Right cardiac atrium (tissue), 5 donors: ENCODE measurements around the gene ATP2B3. TPM values are rescaled to one million over a fixed set of nuclear protein-coding genes. Genes with fewer than 3 reads are reported as not detected.
A peak's percentile ranks its signal among the peaks of the same experiment; 100 is the strongest.

Experiments
- ATAC-seq, 2 donors: fragments of 200-7000 bp; cut with Tn5 transposase; one replicate each; pipeline versions ENCODE4 v1.8.0 to v1.9.1; 2020; ENCODE audit warnings: moderate library complexity in 2 of 2, mild to moderate bottlenecking in 1 of 2
- DNase-seq, 3 donors: peaks; one replicate each; pipeline ENCODE4 v3.0.0-alpha.2; 2020
- H3K27ac ChIP-seq: one replicate; pipeline ENCODE4 v1.5.1; 2013; ENCODE audit warnings: mild to moderate bottlenecking, low read length, control low read depth, moderate library complexity
- H3K27me3 ChIP-seq: one replicate; pipeline ENCODE4 v1.6.1; 2013; ENCODE audit not compliant: control insufficient read depth, insufficient read depth
- H3K4me1 ChIP-seq: one replicate; pipeline ENCODE4 v1.6.1; 2013; ENCODE audit warnings: low read length; ENCODE audit not compliant: control insufficient read depth, insufficient read depth
- H3K4me3 ChIP-seq: one replicate; pipeline ENCODE4 v1.5.1; 2013; ENCODE audit warnings: low read length, control low read depth
- H3K9me3 ChIP-seq: one replicate; pipeline ENCODE4 v1.6.1; 2013; ENCODE audit warnings: low read length; ENCODE audit not compliant: control insufficient read depth
- WGBS: extraction: QIAGEN DNeasy Blood & Tissue Kit; methylation state at CpG from one replicate; pipeline ENCODE4 v1.1.7; 2013; 5-methylcytosine and 5-hydroxymethylcytosine counted together
- intact Hi-C, 4 donors: fragments of 100-400 bp; cut with DNase I; formaldehyde crosslinking; loops; one replicate each; pipeline versions ENCODE4 v1.11.0 to v1.14.0; 2022 to 2023
- polyA plus RNA-seq: library from polyadenylated mRNA; stranded (reverse); fragments of 200-250 nt; gene quantifications from one replicate; pipeline ENCODE4 v1.2.3, GENCODE V29; 2013
- total RNA-seq, 4 donors: library from RNA; stranded (reverse); fragmentation: NEBNext Ultra II Directional; extraction: Animal tissue kit (Norgen Biotek cat#: 25700); gene quantifications; one replicate each; pipeline ENCODE4 v1.2.1, GENCODE V29; 2021
- donor health status: healthy with polysubstance abuse.
- donor health status: DM: no; HTN: yes; CAD: no.
- donor health status: DM: no; HTN: no; CAD: no.
- donor health status: DM: no; HTN: yes; CAD: no; lungs with severe emphysema.
- donor health status: DM: yes; HTN: yes; CAD: no.

ATP2B3 gene
- total and polyA plus RNA-seq, 5 donors = under 0.01 TPM; not detected in 4

- no peak for ATAC-seq
- no peak overlapping the region for H3K27ac ChIP-seq
- intact Hi-C loops = no loop called here
- no peak overlapping the region for H3K4me3 ChIP-seq
- WGBS = 95% methylated on average over 29 of the region's 29 CpGs
- no peak for DNase-seq
- H3K9me3 ChIP-seq = no peaks in the 10 kb centered on the region
- no peaks in the 10 kb centered on the region for H3K4me1 ChIP-seq
- H3K27me3 ChIP-seq = no peaks in the 10 kb centered on the region
These were observed 71.5 kb downstream of the ATP2B3 start for GRCh38 chrX:153588782-153589446.

GRCh38 chrX:153590961-153591956 is 73.8 kb downstream of the ATP2B3 start:
- no peak for DNase-seq
- intact Hi-C loops = loop anchor here in 1 of 4 donors (10.0 kb wide), 1 partner anchor 494 kb away; no protein-coding TSS in a partner anchor
- Histone ChIP-seq H3K4me3 (no peak overlapping the region), H3K9me3 (no peaks in the 10 kb centered on the region), H3K27me3 (no peaks in the 10 kb centered on the region), H3K27ac (peak overlapping the region; percentile 56), H3K4me1 (no peaks in the 10 kb centered on the region)
- WGBS = 88% methylated on average over 26 of the region's 26 CpGs
- no peak for ATAC-seq

- H3K9me3 ChIP-seq = no peaks in the 10 kb centered on the region
- DNase-seq (no peak), ATAC-seq (no peak)
- H3K4me3 ChIP-seq = no peak overlapping the region
- intact Hi-C loops = loop anchor here in 1 of 4 donors (10.0 kb wide), 1 partner anchor 493 kb away; no protein-coding TSS in a partner anchor
- WGBS = 96% methylated on average over 30 of the region's 30 CpGs
- peak overlapping the region; percentile 75 for H3K27ac ChIP-seq
- no peaks in the 10 kb centered on the region for H3K27me3 ChIP-seq
- no peaks in the 10 kb centered on the region for H3K4me1 ChIP-seq
These were observed 74.8 kb downstream of the ATP2B3 start for GRCh38 chrX:153592091-153592833.

- no peaks in the 10 kb centered on the region for H3K9me3 ChIP-seq
- WGBS = 73% methylated on average over 12 of the region's 12 CpGs
- peak overlapping the region; percentile 75 for H3K27ac ChIP-seq
- DNase-seq (peak; percentile 46 to 86 (median 80)), ATAC-seq (peak; percentile 65 to 81)
- intact Hi-C loops = loop anchor here in 1 of 4 donors (10.0 kb wide), 1 partner anchor 492 kb away; no protein-coding TSS in a partner anchor
- H3K4me3 ChIP-seq = no peak overlapping the region
- no peaks in the 10 kb centered on the region for H3K4me1 ChIP-seq
- no peaks in the 10 kb centered on the region for H3K27me3 ChIP-seq
These were observed 75.7 kb downstream of the ATP2B3 start for GRCh38 chrX:153592966-153593688.

GRCh38 chrX:153593811-153594500 is 76.5 kb downstream of the ATP2B3 start:
- 89% methylated on average over 22 of the region's 22 CpGs for WGBS
- peak overlapping the region; percentile 34 for H3K27ac ChIP-seq
- no peaks in the 10 kb centered on the region for H3K27me3 ChIP-seq
- ATAC-seq (no peak), DNase-seq (no peak)
- intact Hi-C loops = loop anchor here in 1 of 4 donors (10.0 kb wide), 1 partner anchor 491 kb away; no protein-coding TSS in a partner anchor
- H3K4me3 ChIP-seq = no peak overlapping the region
- no peaks in the 10 kb centered on the region for H3K9me3 ChIP-seq
- no peaks in the 10 kb centered on the region for H3K4me1 ChIP-seq

GRCh38 chrX:153595387-153595786 is 77.9 kb downstream of the ATP2B3 start:
- WGBS = 97% methylated on average over 11 of the region's 11 CpGs
- Histone ChIP-seq H3K9me3 (no peaks in the 10 kb centered on the region), H3K27me3 (no peaks in the 10 kb centered on the region), H3K4me3 (no peak overlapping the region), H3K4me1 (no peaks in the 10 kb centered on the region), H3K27ac (no peak overlapping the region)
- no peak for ATAC-seq
- intact Hi-C loops = loop anchor here in 1 of 4 donors (10.0 kb wide), 1 partner anchor 489 kb away; no protein-coding TSS in a partner anchor
- no peak for DNase-seq

GRCh38 chrX:153595859-153596857 is 78.7 kb downstream of the ATP2B3 start:
- WGBS = 96% methylated on average over 21 of the region's 21 CpGs
- no peak for ATAC-seq
- intact Hi-C loops = loop anchor here in 1 of 4 donors (10.0 kb wide), 1 partner anchor 489 kb away; no protein-coding TSS in a partner anchor
- H3K4me1 ChIP-seq = no peaks in the 10 kb centered on the region
- no peaks in the 10 kb centered on the region for H3K27me3 ChIP-seq
- no peak for DNase-seq
- H3K4me3 ChIP-seq = no peak overlapping the region
- no peak overlapping the region for H3K27ac ChIP-seq
- no peaks in the 10 kb centered on the region for H3K9me3 ChIP-seq

- ATAC-seq = no peak
These were observed 79.7 kb downstream of the ATP2B3 start for GRCh38 chrX:153596981-153597750.

More at GRCh38 chrX:153596981-153597750, 79.7 kb downstream of the ATP2B3 start:
- Histone ChIP-seq H3K9me3 (no peaks in the 10 kb centered on the region), H3K27me3 (no peaks in the 10 kb centered on the region), H3K4me1 (no peaks in the 10 kb centered on the region), H3K27ac (no peak overlapping the region), H3K4me3 (no peak overlapping the region)
- intact Hi-C loops = loop anchor here in 1 of 4 donors (10.0 kb wide), 1 partner anchor 488 kb away; no protein-coding TSS in a partner anchor
- no peak for DNase-seq
- WGBS = 88% methylated on average over 6 of the region's 6 CpGs
